HepG2 (cell line): Measurements from ENCODE around the gene CPPED1. TPM values are rescaled to one million over a fixed set of nuclear protein-coding genes. Genes with fewer than 3 reads are reported as not detected.

Source experiments
- ATAC-seq: fragments of 200-7000 bp; cut with Tn5 transposase; 3 replicates; pipeline ENCODE4 v1.9.1; 2020; ENCODE audit warnings: mild to moderate bottlenecking, moderate library complexity
- BruUV-seq: library from RNA; stranded (reverse); fragments of 400-500 nt; replicated peaks from 2 replicates; lab custom pipeline; 2021; lab: Mats Ljungman, UMichigan
- CTCF ChIA-PET: fragments of 300-600 bp; formaldehyde crosslinking; extraction: SDS; loops from one replicate; lab custom pipeline; 2021; ENCODE audit warnings: low total read pairs, inconsistent platforms, low intra/inter-chr PET ratio; lab: Yijun Ruan, JAX
- POLR2A ChIA-PET: fragments of 350-600 bp; sonication (Branson Sonifier 250); formaldehyde crosslinking; loops from one replicate; lab custom pipeline; 2020; ENCODE audit warnings: antibody characterized with exemption, inconsistent platforms; lab: Yijun Ruan, JAX
- DNase-seq: peaks from one replicate; pipeline ENCODE4 v3.0.0-alpha.2; 2015; ENCODE audit warnings: low spot score
- FAIRE-seq: peaks from 3 replicates; lab custom pipeline; 2011; peaks lifted over from hg19 to GRCh38; lab: Jason Lieb, UNC
- H2AFZ ChIP-seq: one replicate; pipeline ENCODE4 v1.6.1; 2011; ENCODE audit warnings: low read length, inconsistent platforms
- H3K27ac ChIP-seq: fragments of 300-600 bp; 3 replicates; pipeline ENCODE4 v1.8.0; 2011; ENCODE audit warnings: mixed run types, mild to moderate bottlenecking, mixed read lengths, low read length, inconsistent platforms; ENCODE audit not compliant: insufficient read depth; ENCODE audit errors: extremely low read length
- H3K27me3 ChIP-seq, 2 experiments: fragments of 200-600 bp in 1 of 2; 2 replicates in 1 of 2; 3 replicates in 1 of 2; pipeline versions ENCODE4 v1.6.0 to v1.8.0; 2011; ENCODE audit warnings: low read length in 2 of 2, mild to moderate bottlenecking in 2 of 2, moderate library complexity in 2 of 2, inconsistent platforms in 1 of 2; ENCODE audit not compliant: insufficient read depth in 2 of 2, control insufficient read depth in 1 of 2
- H3K36me3 ChIP-seq, 2 experiments: fragments of 200-600 bp in 1 of 2; replicated peaks in 1 of 2; 2 replicates in 1 of 2; 3 replicates in 1 of 2; pipeline versions ENCODE4 v1.5.1 to v1.8.0; 2011; ENCODE audit warnings: low read length in 2 of 2, inconsistent platforms in 1 of 2; ENCODE audit not compliant: insufficient read depth in 2 of 2, control insufficient read depth in 1 of 2
- H3K4me1 ChIP-seq: 2 replicates; pipeline ENCODE4 v1.5.1; 2012; ENCODE audit warnings: low read length, inconsistent platforms; ENCODE audit not compliant: insufficient read depth
- H3K4me2 ChIP-seq: 2 replicates; pipeline ENCODE4 v1.6.0; 2011; ENCODE audit warnings: low read depth, low read length, inconsistent platforms
- H3K4me3 ChIP-seq, 3 experiments: fragments of 200-600 bp in 1 of 3; sonication (generic), shearing (Covaris generic) in 1 of 3; replicated peaks in 1 of 3; 2 replicates each; pipeline ENCODE4 v1.5.1; 2011 to 2016; ENCODE audit warnings: low read length in 3 of 3, inconsistent platforms in 2 of 3, low read depth in 2 of 3, mild to moderate bottlenecking in 2 of 3, control low read depth in 1 of 3, mixed read lengths in 1 of 3; ENCODE audit not compliant: insufficient read depth in 1 of 3
- H3K79me2 ChIP-seq: one replicate; pipeline ENCODE4 v1.6.1; 2011; ENCODE audit warnings: low read length, inconsistent platforms; ENCODE audit not compliant: insufficient read depth
- H3K9ac ChIP-seq: 2 replicates; pipeline ENCODE4 v1.6.0; 2011; ENCODE audit warnings: mild to moderate bottlenecking, low read depth, low read length, inconsistent platforms; ENCODE audit not compliant: insufficient read depth
- H3K9me3 ChIP-seq: 2 replicates; pipeline ENCODE4 v1.5.1; 2012; ENCODE audit warnings: mild to moderate bottlenecking, low read length
- H4K20me1 ChIP-seq: 2 replicates; pipeline ENCODE4 v1.6.0; 2011; ENCODE audit warnings: inconsistent platforms, mild to moderate bottlenecking, low read length, moderate library complexity; ENCODE audit not compliant: insufficient read depth
- CBX1 ChIP-seq: IDR thresholded peaks from one replicate; pipeline ENCODE4 v1.6.1; 2016; ENCODE audit warnings: antibody characterized with exemption, low read depth
- FOXA1 ChIP-seq, 2 experiments: fragments of 450-650 bp in 1 of 2; sonication (generic) in 1 of 2; formaldehyde crosslinking in 1 of 2; IDR thresholded peaks; 2 replicates each; pipeline versions ENCODE4 v1.4.0 to v1.6.1; 2016 to 2020; ENCODE audit warnings: missing genetic modification reagents in 1 of 2
- GTF2F1 ChIP-seq: fragments of 150-350 bp; IDR thresholded peaks from 2 replicates; pipeline ENCODE4 v1.6.1; 2014; ENCODE audit warnings: low read length
- HIVEP1 ChIP-seq: sonication (generic); formaldehyde crosslinking; IDR thresholded peaks from 2 replicates; pipeline ENCODE4 v1.4.0; 2020; ENCODE audit warnings: mild to moderate bottlenecking, missing genetic modification reagents
- MTF1 ChIP-seq: sonication (generic); formaldehyde crosslinking; IDR thresholded peaks from 2 replicates; pipeline ENCODE4 v1.5.0; 2020; ENCODE audit warnings: missing genetic modification reagents
- MYNN ChIP-seq: sonication (generic); formaldehyde crosslinking; IDR thresholded peaks from 2 replicates; pipeline ENCODE4 v1.4.0; 2020; ENCODE audit warnings: mild to moderate bottlenecking, low read depth, missing genetic modification reagents
- PRPF4 ChIP-seq: fragments of 200-400 bp; formaldehyde crosslinking; IDR thresholded peaks from 2 replicates; pipeline ENCODE4 v1.6.1; 2016; ENCODE audit warnings: low read length, low read depth; ENCODE audit not compliant: poor library complexity, severe bottlenecking
- ZMYM3 ChIP-seq: sonication (generic); formaldehyde crosslinking; IDR thresholded peaks from 2 replicates; pipeline ENCODE4 v1.5.1; 2020; ENCODE audit warnings: mild to moderate bottlenecking, missing genetic modification reagents
- ZNF432 ChIP-seq: sonication (generic); formaldehyde crosslinking; IDR thresholded peaks from 2 replicates; pipeline ENCODE4 v1.5.0; 2020; ENCODE audit warnings: missing genetic modification reagents, mild to moderate bottlenecking, borderline replicate concordance
- ZNF703 ChIP-seq: sonication (generic); formaldehyde crosslinking; IDR thresholded peaks from 2 replicates; pipeline ENCODE4 v1.5.1; 2020; ENCODE audit warnings: missing genetic modification reagents, mild to moderate bottlenecking, moderate library complexity, borderline replicate concordance
- ZNF772 ChIP-seq: sonication (generic); formaldehyde crosslinking; IDR thresholded peaks from 2 replicates; pipeline ENCODE4 v1.5.0; 2020; ENCODE audit warnings: mild to moderate bottlenecking, missing genetic modification reagents
- ZNF776 ChIP-seq: sonication (generic); formaldehyde crosslinking; IDR thresholded peaks from 2 replicates; pipeline ENCODE4 v1.4.0; 2020; ENCODE audit warnings: mild to moderate bottlenecking, missing genetic modification reagents
- ZNF816 ChIP-seq: sonication (generic); formaldehyde crosslinking; IDR thresholded peaks from 2 replicates; pipeline ENCODE4 v1.8.0; 2022; ENCODE audit warnings: missing genetic modification reagents, mild to moderate bottlenecking, borderline replicate concordance
- ZSCAN29 ChIP-seq: sonication (generic); formaldehyde crosslinking; conservative IDR thresholded peaks from 2 replicates; pipeline ENCODE4 v1.4.0; 2020; ENCODE audit warnings: mild to moderate bottlenecking, missing genetic modification reagents
- WGBS: methylation state at CpG from one replicate; pipeline ENCODE4 v1.1.6; 2017; ENCODE audit warnings: low lambda C conversion rate; 5-methylcytosine and 5-hydroxymethylcytosine counted together
- in situ Hi-C: cut with HindIII; loops from 2 replicates; pipeline ENCODE4 v1.10.0; 2017; ENCODE audit warnings: low pct_unique_long_range_greater_than_20kb; ENCODE audit not compliant: extremely low pct_ligation_motif_present
- intact Hi-C: fragments of 100-400 bp; cut with micrococcal nuclease; formaldehyde crosslinking; loops from one replicate; pipeline ENCODE4 v1.10.0; 2022; ENCODE audit not compliant: unreplicated experiment
- polyA plus RNA-seq, 8 experiments: library from polyadenylated mRNA; depleted of rRNA in 3 of 8; stranded (reverse) in 7 of 8; unstranded in 1 of 8; fragments of >200 nt; fragmentation: Illumina TruSeq in 4 of 8; extraction: Trizol in 4 of 8; gene quantifications; 2 replicates each; pipeline versions ENCODE4 v1.2.1 to v1.2.3, GENCODE V29; 2011 to 2016; ENCODE audit warnings: low read depth in 4 of 8, missing spikeins in 1 of 8, mixed read lengths in 1 of 8; ENCODE audit not compliant: insufficient read depth in 1 of 8
- total RNA-seq, 5 experiments: library from RNA; depleted of rRNA; stranded (reverse); fragments of >200 nt; fragmentation: Illumina TruSeq; extraction: Trizol; gene quantifications; 2 replicates each; pipeline ENCODE4 v1.2.3, GENCODE V29; 2016; ENCODE audit warnings: low read depth in 1 of 5

CPPED1 gene
- total and polyA plus RNA-seq, 2 of the 13 experiments (the other 11 are each of a cell fraction or from before 2014, with no cell fraction given): 66.6 to 71.3 TPM

GRCh38 chr16:12673466-12673865 is 130.2 kb downstream of the CPPED1 start:
- Histone ChIP-seq H3K36me3 (peaks cover 5 to 61% of the 10 kb centered on the region in 2 experiments; a peak in 4 of 5 replicates), H3K79me2 (no peaks in the 10 kb centered on the region), H3K4me2 (no peak overlapping the region), H3K9ac (no peak overlapping the region)
- no peak for FAIRE-seq
- TF ChIP-seq ZNF703 (CRISPR knock-in tag): no peak
- no peak for TF ChIP-seq MTF1
- no peak for TF ChIP-seq FOXA1 (IDR thresholded peaks at IDR 0.05)
- no peak for TF ChIP-seq FOXA1 (CRISPR knock-in tag; IDR thresholded peaks at IDR 0.05)
- TF ChIP-seq GTF2F1: no peak
- no peak for TF ChIP-seq ZNF776
- TF ChIP-seq ZMYM3: no peak
- TF ChIP-seq MYNN (CRISPR knock-in tag): no peak
- no peak for TF ChIP-seq ZSCAN29 (CRISPR knock-in tag)
- TF ChIP-seq CBX1: no peak
- no peak for TF ChIP-seq PRPF4
- no peak for TF ChIP-seq ZNF816
- TF ChIP-seq HIVEP1 (CRISPR knock-in tag): no peak
- no peak for TF ChIP-seq ZNF432 (CRISPR knock-in tag)
- TF ChIP-seq ZNF772 (CRISPR knock-in tag): no peak
- TF ChIP-seq, all 625 proteins: peak for 0
- CTCF ChIA-PET: no interaction called here
- H3K27ac ChIP-seq: no peak overlapping the region
- no peak for ATAC-seq
- intact Hi-C loops: no loop called here
- DNase-seq: no peak
- BruUV-seq: no TSS peak
- H4K20me1 ChIP-seq: no peaks in the 10 kb centered on the region
- no peaks in the 10 kb centered on the region for H3K27me3 ChIP-seq
- in situ Hi-C loops: no loop called here
- 97% methylated on average over 10 of the region's 10 CpGs for WGBS
- POLR2A ChIA-PET: no interaction called here
- no peak overlapping the region for H3K4me3 ChIP-seq
- H2AFZ ChIP-seq: no peak overlapping the region
- H3K4me1 ChIP-seq: 0 out of 2 replicates have a peak, but pooled peaks cover under 1% of the 10 kb centered on the region
- H3K9me3 ChIP-seq: peaks cover 12% of the 10 kb centered on the region
